Measurements from ENCODE around the gene DNAH1.

The DNAH1 gene

DNA sequence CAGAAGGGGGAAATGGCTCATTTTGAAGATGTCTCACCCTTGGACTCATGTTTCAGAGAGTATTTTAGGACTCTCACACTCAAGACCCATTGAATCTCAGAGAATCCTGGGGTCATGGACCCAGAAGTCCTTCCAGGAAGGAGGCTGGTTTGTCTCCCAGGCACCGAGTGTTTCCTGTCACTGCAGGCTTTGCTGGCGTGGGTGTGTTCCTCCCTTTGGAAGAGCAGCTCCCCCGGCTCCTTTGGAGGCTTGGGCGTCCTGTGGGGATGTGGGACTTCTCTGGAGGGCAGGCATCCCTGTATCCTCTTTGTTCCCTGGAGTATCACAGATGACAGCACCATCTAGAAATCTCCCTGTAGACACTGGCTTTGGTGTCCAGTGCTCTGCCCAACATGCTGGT lies 40.0 kb downstream of the DNAH1 start:
- DNase-seq (ENCODE audit: low read depth in 1 of 2, low spot score in 1 of 2): no peak

DNA sequence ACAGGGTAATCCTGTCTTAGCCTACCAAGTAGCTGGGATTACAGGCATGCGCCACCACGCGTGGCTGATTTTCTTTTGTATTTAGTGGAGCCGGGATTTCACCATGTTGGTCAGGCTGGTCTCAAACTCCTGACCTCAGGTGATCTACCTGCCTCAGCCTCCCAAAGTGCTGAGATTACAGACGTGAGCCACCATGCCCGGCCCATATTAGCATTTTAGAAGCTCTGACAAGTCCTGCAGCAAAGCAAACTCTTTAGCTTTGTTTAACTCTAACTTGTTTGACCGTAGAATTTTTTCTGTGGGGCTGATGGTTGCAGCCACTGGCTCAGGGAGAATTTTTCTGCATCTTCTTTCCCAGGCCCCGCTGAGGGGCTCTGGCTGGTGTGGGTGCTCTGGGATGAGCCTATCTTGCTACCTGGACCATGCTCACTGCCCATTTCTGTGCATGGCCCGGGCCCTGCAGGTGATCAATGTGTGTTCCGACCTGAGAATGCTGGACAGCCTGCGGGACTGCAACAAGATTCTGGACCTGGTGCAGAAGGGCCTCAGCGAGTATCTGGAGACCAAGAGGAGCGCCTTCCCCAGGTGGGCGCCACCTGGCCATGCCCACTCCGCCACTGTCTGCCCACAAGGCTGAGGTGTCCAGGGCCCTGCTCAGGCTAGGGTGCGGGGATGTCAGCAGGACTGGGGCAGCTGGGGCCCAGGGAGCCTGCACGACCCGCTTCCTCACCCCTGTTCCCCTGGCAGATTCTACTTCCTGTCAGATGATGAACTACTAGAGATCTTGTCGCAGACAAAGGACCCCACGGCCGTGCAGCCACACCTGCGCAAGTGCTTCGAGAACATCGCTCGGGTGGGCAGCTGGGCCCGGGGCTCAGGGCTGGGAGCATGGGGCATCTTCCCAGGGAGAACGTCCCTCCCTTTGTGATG lies 41.3 kb downstream of the DNAH1 start:
- DNase-seq (ENCODE audit: low read depth in 1 of 2, low spot score in 1 of 2): no peak

DNA sequence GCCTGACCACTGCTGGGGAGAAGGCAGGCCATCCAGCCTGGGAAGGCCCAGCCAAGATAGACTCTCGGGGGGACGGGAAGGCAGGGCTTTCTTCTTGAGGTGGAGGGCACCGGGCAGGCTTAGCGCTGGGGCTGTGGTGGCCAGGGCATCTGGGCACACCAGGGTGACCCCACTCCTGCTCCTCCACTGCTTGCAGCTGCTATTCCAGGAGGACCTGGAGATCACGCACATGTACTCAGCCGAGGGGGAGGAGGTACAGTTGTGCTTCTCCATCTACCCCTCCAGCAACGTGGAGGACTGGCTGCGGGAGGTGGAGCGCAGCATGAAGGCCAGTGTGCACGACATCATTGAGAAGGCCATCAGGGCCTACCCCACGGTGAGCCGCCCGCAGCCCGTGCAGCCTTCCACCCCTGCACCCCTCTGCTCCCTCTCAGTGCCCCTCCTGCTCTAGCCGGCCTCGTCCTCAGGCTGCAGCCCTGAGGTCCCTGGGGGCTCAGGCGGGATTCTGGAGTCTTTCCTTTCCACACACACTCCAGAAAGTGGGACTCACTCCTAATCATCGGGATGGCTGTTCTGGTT lies 42.3 kb downstream of the DNAH1 start:
- no peak for DNase-seq (ENCODE audit: low read depth in 1 of 2, low spot score in 1 of 2)

DNA sequence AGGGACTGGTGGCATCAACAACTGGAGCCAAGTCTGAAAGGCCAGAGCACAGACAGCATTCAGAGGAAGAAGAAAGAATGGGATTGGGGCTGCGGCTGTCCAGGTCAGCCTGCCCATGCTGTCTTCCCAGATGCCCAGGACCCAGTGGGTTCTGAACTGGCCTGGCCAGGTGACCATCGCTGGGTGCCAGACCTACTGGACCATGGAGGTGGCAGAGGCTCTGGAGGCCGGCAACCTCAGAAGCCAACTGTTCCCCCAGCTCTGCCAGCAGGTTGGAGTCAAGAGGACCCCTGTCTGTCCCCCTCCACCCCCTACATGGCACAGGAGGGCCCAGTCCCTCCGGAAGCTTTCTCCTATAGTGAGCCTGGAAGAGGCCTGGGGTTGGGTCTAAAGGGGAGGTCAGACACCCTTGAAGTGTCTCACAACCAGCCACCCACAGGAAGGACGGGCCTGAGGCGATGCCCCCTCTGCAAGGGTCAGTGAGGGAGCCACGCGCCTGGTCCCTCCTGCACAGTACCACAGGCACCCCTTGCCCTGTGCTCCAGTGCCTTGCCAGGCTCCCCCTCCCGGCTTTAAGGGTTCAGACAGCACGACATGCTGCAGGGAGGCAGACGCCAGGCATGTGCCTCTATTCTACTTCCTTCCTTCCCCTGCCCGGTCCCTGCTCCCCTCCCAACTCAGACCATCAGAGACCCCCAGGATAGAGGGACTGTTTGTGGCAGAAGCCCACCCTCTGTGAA lies 43.2 kb downstream of the DNAH1 start:
- no peak for DNase-seq (ENCODE audit: low read depth in 1 of 2, low spot score in 1 of 2)

DNA sequence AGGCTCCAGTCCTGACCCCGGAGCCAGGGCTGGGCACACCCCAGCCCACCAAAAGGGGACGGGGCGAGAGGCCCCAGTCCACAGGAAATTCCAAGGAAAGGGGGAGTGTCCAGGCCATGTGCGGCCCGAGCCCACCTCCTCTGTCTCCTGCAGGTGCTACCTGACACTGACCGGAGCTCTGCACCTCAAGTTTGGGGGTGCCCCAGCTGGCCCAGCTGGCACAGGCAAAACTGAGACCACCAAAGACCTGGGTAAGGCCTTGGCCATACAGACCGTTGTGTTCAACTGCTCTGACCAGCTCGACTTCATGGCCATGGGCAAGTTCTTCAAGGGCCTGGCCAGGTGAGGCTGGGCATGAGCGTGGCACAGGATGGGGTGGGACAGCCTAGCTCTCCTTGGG lies 44.9 kb downstream of the DNAH1 start:
- DNase-seq (ENCODE audit: low read depth in 1 of 2, low spot score in 1 of 2): no peak

DNA sequence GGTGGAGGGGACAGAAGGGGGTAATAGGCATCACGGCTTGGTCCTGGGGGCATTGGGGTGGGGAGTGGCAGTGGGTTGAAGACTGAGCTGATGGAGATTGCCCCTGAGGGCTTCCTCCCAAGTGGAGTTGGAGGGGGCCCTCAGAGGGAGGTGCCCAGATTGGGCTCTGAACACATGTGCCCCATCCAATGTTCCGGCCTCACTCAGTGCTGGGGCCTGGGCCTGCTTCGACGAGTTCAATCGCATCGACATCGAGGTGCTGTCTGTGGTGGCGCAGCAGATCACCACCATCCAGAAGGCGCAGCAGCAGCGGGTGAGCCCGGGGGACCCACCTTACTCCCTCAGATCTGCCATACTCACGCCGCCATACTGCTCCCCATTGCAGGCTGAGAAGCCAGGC lies 45.3 kb downstream of the DNAH1 start:
- DNase-seq (ENCODE audit: low read depth in 1 of 2, low spot score in 1 of 2): no peak

DNA sequence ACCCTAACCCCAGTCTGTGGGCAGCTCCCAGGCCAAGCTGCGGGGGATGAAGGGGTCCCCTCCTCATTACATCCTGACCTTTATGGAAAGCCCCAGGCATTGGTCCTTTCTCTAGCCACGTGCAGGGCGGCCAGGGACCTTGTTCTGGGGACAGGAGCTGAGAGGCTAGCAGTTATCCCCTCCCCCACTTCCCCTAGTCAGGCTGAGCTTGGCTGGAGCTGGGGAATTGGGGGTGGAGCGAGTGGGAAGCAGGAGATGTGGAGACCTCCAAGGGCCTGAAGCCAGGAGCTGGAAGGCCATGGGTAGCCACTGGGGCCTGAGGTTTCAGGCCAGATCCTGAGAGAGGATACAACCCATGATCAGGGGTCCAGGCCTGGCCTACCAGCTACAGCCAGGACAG lies 45.8 kb downstream of the DNAH1 start:
- DNase-seq (ENCODE audit: low read depth in 1 of 2, low spot score in 1 of 2): no peak

DNA sequence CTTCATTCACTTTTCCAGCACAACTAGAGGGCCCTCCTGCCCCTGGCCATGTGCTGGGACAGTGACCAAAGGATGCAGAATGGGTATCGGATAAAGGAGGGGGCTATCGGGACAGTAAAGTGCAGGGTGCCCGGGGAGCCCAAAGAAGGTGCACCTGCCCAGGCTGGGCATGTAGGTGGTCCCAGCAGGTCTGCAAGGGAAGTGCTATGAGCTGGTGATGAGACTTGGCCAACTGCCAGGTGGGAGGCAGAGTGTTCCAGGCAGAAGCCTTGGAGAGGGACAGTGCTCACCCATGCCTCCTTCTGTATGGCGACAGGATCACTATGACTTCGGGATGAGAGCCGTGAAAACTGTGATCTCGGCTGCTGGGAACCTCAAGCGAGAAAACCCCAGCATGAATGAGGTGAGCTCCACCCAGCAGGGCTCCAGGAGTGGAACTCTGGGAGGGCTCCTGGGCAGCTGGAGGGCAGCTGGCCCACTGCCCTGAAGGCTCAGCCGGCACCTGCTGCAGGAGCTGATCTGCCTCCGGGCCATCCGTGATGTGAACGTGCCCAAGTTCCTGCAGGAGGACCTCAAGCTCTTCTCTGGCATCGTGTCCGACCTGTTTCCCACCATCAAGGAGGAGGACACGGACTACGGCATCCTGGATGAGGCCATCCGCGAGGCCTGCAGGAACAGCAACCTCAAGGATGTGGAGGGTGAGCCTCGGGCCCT lies 48.4 kb downstream of the DNAH1 start:
- no peak for DNase-seq (ENCODE audit: low read depth in 1 of 2, low spot score in 1 of 2)

DNA sequence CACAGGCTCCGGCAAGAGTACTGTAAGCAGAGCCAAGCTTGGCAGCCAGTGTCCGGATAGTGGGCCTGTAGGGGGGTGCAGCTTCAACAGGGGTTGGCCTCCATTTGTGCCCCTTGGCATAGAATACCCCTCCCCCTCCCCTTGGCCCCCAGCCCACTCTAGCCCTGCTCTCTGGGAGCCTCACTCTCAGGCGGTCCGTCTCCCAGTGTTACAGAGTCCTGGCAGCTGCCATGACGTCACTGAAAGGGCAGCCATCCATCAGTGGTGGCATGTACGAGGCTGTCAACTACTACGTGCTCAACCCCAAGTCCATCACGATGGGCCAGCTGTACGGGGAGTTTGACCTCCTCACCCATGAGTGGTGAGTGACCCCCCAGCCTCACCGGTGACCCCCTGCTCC lies 50.4 kb downstream of the DNAH1 start:
- DNase-seq (ENCODE audit: low read depth in 1 of 2, low spot score in 1 of 2): no peak

DNA sequence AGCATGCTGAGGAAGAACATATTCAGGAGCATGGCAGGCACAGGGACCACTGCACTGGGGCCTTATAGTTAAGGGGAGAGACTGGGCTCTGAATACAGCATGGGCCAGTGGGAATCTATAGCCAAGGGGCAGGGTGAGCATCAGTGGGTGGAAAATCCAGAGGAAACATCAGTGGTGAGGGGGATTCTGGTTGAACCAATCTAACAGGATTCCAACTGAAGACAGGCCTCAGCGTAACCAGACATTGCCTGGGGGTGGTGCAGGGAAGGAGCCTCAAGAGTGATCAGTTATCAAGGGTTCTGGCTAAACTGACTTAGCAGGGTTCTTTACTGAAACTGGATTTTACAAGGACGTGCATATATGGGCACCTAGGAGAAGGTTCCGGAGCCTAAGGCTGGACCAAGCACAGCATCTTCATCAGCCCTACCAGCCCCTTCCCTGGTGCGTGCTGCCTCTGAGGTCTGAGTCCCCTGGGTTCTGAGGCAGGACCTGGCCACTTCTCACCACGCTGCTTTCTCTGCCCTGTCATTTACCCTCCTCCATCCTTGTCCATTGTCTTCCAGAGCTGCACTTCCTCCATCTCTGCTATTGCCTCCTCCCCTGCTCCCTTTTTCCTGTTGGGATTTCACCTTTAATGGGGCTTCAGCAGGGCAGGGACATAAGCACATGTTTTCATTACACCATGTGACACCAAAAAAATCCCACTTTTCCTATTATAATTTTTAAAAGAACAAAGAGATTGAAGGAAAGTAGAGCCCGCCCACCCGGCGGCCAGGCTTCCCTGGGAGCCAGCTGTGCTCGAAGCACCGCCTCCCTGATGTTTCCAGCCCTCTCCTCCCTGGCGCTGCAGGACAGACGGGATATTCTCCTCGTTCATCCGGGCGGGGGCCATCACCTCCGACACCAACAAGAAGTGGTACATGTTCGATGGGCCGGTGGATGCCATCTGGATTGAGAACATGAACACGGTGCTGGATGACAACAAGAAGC lies 52.1 kb downstream of the DNAH1 start:
- no peak for DNase-seq (ENCODE audit: low read depth in 1 of 2, low spot score in 1 of 2)

DNA sequence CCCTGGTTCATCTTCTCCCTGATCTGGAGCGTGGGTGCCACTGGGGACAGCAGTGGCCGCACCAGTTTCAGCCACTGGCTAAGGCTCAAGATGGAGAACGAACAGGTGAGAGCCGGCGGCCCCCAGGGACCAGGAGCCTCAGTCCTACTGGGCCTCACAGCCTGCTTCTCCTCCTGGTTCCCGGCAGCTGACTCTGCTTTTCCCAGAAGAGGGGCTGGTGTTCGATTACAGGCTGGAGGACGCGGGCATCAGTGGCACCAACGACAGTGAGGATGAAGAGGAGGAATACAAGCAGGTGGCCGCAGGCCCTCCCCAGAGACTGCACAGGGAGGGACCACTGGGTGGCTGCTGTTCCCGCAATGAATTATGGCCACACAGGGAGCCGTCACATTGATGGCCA lies 54.4 kb downstream of the DNAH1 start:
- no peak for DNase-seq (ENCODE audit: low read depth in 1 of 2, low spot score in 1 of 2)

DNA sequence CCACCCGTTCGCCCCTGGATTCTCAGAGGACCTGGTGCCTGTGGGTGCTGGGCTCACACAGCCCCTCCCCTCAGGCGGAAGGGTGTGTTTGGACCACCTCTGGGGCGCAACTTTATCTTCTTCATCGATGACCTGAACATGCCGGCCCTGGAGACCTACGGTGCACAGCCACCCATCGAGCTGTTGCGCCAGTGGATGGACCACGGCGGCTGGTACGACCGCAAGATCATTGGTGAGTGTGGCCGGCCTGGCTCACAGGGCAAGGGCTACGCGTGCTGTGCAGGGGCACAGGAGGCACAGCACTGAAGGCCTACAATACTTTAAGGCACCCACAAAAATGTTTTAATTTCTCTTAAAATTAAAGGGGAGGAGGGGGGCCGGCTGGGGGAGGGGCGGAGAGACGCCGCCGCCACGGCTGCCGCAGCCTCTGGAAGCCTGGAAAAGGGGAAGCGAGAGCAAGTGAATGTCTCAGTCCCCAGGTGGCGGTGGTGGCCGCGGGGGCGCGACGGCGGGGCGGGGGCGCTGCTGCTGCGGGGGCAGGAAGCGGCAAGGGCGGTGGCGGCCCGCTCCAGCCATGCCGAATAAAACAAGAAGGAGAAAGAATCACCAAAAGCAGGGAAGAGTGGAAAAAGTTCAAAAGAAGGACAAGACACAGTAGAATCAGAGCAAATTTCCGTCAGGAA lies 56.8 kb downstream of the DNAH1 start:
- no peak for DNase-seq (ENCODE audit: low read depth in 1 of 2, low spot score in 1 of 2)

DNA sequence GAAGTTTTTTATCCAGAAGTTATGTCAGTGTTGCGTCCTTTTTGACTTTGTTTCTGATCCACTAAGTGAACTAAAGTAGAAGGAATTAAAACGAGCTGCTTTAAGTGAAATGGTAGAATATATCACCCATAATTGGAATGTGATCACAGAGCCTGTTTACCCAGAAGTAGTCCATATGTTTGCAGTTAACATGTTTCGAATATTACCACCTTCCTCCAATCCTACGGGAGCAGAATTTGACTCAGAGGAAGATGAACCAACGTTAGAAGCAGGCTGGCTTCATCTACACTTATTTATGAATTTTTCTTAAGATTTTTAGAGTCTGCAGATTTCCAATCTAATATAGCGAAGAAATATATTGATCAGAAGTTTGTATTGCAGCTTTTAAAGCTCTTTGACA lies 57.6 kb downstream of the DNAH1 start:
- DNase-seq (ENCODE audit: low read depth in 1 of 2, low spot score in 1 of 2): no peak

DNA sequence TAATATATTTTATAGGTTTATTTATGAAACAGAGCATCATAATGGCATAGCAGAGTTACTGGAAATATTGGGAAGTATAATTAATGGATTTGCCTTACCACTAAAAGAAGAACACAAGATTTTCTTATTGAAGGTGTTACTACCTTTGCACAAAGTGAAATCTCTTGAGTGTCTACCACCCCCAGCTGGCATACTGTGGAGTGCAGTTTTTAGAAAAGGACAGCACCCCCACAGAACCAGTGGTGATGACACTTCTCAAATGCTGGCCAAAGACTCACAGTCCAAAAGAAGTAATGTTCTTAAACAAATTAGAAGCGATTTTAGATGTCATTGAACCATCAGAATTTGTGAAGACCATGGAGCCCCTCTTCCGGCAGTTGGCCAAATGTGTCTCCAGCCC lies 58.1 kb downstream of the DNAH1 start:
- no peak for DNase-seq (ENCODE audit: low read depth in 1 of 2, low spot score in 1 of 2)

DNA sequence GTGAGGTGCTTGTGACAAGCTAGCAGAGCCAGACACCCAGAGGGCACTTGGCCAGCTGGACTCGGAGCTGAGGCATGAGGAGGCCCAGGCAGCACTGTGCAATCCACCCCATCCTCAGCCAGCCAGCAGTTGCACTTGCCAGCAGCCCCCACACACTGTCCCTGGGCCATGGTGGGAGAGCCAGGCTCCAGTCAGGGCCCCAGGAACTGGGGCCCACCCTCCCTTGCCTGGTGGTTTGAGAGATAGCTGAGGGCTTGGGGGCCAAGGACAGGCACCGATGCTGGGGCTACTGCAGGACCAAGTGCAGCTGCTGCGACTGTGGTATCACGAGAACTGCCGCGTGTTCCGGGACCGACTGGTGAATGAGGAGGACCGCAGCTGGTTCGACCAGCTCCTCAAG lies 63.5 kb downstream of the DNAH1 start:
- DNase-seq (ENCODE audit: low read depth in 1 of 2, low spot score in 1 of 2): no peak

DNA sequence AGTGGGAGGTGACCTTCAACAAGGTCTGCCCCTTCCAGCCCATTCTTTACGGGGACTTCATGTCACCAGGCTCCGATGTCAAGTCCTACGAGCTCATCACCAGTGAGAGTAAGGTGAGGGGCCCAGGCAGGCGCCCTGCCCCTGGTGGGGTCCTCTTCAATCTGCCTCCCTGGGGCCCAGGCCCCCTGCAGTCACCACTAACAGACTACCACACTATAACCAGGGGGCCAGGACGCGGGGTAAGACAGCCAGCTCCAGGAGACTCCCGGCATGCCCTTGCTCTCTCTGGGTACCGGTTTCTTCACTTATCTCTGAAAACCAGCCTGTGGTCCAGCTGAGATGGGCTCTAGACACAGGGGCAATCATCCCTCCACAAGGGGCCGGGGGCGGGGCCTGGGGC lies 63.9 kb downstream of the DNAH1 start:
- DNase-seq (ENCODE audit: low read depth in 1 of 2, low spot score in 1 of 2): no peak

DNA sequence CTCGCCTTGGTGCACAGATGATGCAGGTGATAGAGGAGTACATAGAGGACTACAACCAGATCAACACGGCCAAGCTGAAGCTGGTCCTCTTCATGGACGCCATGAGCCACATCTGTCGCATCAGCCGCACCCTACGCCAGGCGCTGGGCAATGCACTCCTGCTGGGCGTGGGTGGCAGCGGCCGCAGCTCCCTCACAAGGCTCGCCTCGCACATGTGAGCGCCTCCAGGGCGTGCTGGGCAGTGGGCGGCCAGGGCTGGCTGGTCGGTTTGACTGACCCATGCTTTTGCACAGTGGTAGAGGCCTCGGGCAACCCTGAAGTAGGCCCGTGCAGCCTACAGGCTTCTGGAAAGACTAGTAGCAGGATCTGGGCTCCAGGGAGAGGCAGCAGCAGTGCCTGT lies 65.5 kb downstream of the DNAH1 start:
- DNase-seq (ENCODE audit: low read depth in 1 of 2, low spot score in 1 of 2): no peak

DNA sequence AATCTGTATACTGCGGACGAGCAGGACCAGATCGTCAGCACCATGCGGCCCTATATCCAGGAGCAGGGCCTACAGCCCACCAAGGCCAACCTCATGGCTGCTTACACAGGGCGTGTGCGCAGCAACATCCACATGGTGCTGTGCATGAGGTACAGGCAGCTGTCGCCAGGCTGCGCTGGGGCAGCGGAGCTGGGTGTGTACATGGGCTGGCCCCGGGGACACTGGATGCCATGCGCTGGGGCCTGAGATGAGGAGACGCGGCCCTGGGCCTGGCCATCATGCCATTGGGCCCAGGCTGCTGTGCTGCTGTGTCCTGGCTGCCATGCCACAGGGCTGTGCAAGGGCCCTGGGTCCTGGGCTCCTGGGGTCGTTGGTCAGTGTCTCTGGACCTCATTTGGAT lies 67.3 kb downstream of the DNAH1 start:
- DNase-seq (ENCODE audit: low read depth in 1 of 2, low spot score in 1 of 2): no peak

DNA sequence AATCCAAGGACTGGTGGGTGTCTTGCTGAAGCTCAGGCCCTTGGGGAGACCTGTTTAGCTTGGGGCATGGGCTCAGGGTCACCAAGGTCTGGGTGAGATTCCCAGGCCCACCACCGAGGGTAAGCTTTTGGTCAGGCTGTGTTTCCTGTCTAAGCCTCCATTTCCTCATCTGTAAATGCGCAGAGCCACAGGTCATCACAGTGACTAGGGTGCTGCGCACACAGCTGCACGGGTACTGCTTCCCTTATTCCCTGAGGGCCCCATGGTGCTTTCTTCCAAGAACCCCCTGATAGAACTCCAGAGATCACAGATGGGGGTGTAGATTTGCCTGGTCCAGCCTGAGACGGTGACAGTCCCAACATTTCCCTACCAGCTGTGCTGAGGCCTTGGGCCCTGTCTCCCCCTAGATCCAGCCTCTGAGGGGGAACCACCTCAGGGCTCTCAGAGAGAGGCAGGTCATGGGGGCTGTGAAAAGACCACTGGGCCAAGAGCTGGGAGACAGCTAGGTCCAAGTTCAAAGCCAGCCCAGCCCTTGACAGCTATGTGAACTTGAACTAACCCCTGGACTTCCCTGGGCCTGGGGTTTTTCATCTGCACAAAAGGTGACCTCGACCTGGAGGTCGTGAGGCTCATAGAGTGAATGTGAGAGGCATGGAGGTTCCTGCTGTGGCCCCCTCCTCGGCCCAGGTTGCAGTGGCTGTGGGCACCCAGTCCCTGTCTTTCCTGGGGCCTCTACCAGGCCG lies 68.1 kb downstream of the DNAH1 start:
- no peak for DNase-seq (ENCODE audit: low read depth in 1 of 2, low spot score in 1 of 2)
